Effector memory CD4-positive, alpha-beta T cell (primary cell): ENCODE data around the gene CEP70.
"Not testable (repeated sequence)": the region's sequence is repeated elsewhere in the genome, so short reads cannot be mapped to it uniquely, and the experiment has no call there.

Experiments
- DNase-seq, 3 donors: peaks; one replicate each; pipeline ENCODE4 v3.0.0-alpha.2; 2020
- H3K27ac ChIP-seq: 2 replicates; pipeline ENCODE4 v1.7.0; 2013; ENCODE audit warnings: mild to moderate bottlenecking, low read length, moderate library complexity; ENCODE audit not compliant: insufficient read depth, poor library complexity, severe bottlenecking
- H3K27me3 ChIP-seq: replicated peaks from 2 replicates; pipeline ENCODE4 v1.7.0; 2013; ENCODE audit warnings: mild to moderate bottlenecking, low read length; ENCODE audit not compliant: insufficient read depth, control insufficient read depth, poor library complexity, severe bottlenecking
- H3K36me3 ChIP-seq: 2 replicates; pipeline ENCODE4 v1.7.0; 2013; ENCODE audit warnings: mild to moderate bottlenecking, low read length, moderate library complexity; ENCODE audit not compliant: control insufficient read depth, insufficient read depth
- H3K4me1 ChIP-seq: 2 replicates; pipeline ENCODE4 v1.7.0; 2013; ENCODE audit warnings: low read length, mild to moderate bottlenecking; ENCODE audit not compliant: control insufficient read depth, insufficient read depth, poor library complexity, severe bottlenecking
- H3K4me3 ChIP-seq: 2 replicates; pipeline ENCODE4 v1.7.0; 2013; ENCODE audit warnings: low read length, low read depth, mild to moderate bottlenecking; ENCODE audit not compliant: insufficient read depth, poor library complexity, severe bottlenecking
- H3K9me3 ChIP-seq: 2 replicates; pipeline ENCODE4 v1.7.0; 2013; ENCODE audit warnings: mild to moderate bottlenecking, low read length, moderate library complexity; ENCODE audit not compliant: control insufficient read depth

Gene CEP70

GRCh38 chr3:138521445-138521844 is 72.6 kb downstream of the CEP70 start:
- not testable (repeated sequence) for H3K27me3 ChIP-seq, H3K27ac ChIP-seq, DNase-seq, H3K4me1 ChIP-seq, H3K9me3 ChIP-seq, H3K4me3 ChIP-seq, H3K36me3 ChIP-seq

DNA sequence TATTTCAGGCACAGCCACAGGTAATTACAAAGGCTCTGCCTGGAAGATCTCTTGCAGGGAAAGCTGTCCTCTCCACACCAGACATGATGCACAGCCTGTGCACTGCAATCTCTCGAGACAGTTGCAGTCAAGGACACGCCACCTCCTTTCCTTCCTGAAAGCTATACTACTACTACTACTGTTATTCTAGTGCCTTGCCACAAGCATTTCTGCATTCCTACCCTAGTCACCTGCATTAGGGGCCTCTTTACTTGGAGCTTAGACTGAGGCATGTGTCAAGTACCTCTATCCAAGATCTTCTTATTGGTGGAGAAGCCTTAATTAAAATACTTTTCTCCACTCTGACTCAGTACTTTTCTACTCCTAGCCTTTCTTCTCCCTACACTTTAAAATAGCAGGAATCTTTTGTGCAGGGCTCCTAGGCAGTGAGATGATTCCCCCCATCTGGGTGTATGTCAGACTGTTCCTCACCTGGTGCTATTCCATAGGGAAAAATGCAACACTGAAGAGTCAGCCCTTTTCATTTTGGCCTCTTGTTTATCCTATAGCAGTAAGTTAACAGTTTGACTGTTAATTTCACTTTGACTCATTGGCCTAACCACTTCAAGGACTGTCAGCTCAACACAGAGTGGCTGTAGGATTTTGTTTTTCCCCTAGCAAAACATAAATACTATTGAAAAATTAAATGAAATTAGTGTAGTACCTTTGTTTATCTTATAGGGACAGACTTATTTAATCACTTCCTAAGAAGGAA is 80.8 kb downstream of the CEP70 start:
- Histone ChIP-seq H3K4me1 (no peaks in the 10 kb centered on the region), H3K27me3 (no peaks in the 10 kb centered on the region)
- no peak for DNase-seq

DNA sequence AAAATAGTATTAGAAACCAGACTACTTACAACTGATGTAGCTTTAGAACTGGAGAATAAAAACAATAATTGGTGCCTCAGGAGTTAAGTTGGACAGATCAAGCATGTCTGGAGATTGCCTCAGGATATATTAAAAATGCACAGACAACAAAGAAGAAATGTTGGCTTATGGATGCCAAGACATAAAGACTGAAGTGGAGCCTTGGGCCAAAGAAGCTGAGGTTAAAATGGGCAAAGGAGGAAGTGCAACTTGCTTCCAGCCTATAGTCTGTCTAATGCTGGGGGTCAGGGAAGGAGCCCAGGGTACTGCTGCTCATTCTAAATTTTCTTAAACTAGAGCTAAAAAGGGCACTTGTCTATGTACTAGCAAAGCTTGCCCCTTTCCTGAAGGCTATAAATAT is 82.1 kb downstream of the CEP70 start:
- Histone ChIP-seq H3K4me3 (no peak overlapping the region), H3K9me3 (no peaks in the 10 kb centered on the region), H3K36me3 (no peaks in the 10 kb centered on the region), H3K4me1 (no peaks in the 10 kb centered on the region), H3K27ac (no peak overlapping the region), H3K27me3 (no peaks in the 10 kb centered on the region)
- DNase-seq: no peak

More for the DNA sequence above, 80.8 kb downstream of the CEP70 start:
- Histone ChIP-seq H3K27ac (no peak overlapping the region), H3K4me3 (no peak overlapping the region), H3K36me3 (no peaks in the 10 kb centered on the region), H3K9me3 (no peaks in the 10 kb centered on the region)

DNA sequence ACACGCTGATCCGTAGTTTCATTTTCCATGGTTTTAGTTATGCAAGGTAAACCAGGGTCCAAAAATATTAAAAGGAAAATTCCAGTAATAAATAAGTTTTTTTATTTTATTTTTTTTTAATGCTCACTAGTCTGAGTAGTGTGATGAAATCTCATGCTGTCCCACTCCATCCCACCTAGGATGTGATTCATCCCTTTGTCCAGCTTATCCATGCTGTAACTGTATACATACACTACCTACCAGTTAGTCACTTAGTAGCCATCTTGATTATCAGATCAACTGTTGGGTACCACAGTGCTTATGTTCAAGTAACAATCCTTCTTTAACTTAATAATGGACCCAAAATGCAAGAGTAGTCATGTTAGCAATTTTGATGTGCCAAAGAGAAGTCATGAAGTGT is 84.5 kb downstream of the CEP70 start:
- no peak for DNase-seq
- H3K4me1 ChIP-seq: no peaks in the 10 kb centered on the region
- H3K27me3 ChIP-seq: no peaks in the 10 kb centered on the region

DNA sequence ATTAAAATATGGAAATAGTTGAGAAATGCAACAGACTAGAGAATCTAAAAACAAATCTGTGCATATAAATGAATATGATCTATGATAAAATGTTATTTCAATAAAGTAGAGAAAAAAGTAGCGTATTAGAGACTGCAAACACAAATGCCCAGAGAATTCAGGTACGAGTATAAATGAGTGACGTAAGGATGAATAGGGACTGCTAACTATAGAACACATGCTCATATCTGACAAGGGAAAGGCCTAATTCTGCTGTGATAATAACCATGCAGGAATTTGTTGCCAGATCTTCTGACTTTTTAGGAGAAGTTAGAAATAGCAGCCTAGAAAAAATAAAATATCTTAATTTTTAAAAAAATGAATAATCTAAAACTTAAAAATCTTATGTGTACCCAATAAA is 86.5 kb downstream of the CEP70 start:
- Histone ChIP-seq H3K9me3 (no peaks in the 10 kb centered on the region), H3K36me3 (no peaks in the 10 kb centered on the region), H3K27ac (no peak overlapping the region), H3K4me3 (no peak overlapping the region), H3K4me1 (no peaks in the 10 kb centered on the region), H3K27me3 (no peaks in the 10 kb centered on the region)
- no peak for DNase-seq

More for the DNA sequence above, 84.5 kb downstream of the CEP70 start:
- Histone ChIP-seq H3K9me3 (no peaks in the 10 kb centered on the region), H3K27ac (no peak overlapping the region), H3K36me3 (no peaks in the 10 kb centered on the region), H3K4me3 (no peak overlapping the region)

- no peak for DNase-seq
- no peaks in the 10 kb centered on the region for H3K9me3 ChIP-seq
- no peaks in the 10 kb centered on the region for H3K4me1 ChIP-seq
- H3K27ac ChIP-seq: no peak overlapping the region
- H3K36me3 ChIP-seq: no peaks in the 10 kb centered on the region
- H3K4me3 ChIP-seq: no peak overlapping the region
- no peaks in the 10 kb centered on the region for H3K27me3 ChIP-seq
Measured at GRCh38 chr3:138498991-138499390, 95.1 kb downstream of the CEP70 start.

- H3K36me3 ChIP-seq: no peaks in the 10 kb centered on the region
- H3K27ac ChIP-seq: no peak overlapping the region
- H3K27me3 ChIP-seq: no peaks in the 10 kb centered on the region
- H3K4me3 ChIP-seq: no peak overlapping the region
- H3K9me3 ChIP-seq: no peaks in the 10 kb centered on the region
- DNase-seq: no peak
- H3K4me1 ChIP-seq: no peaks in the 10 kb centered on the region
Measured at GRCh38 chr3:138497851-138498250, 96.2 kb downstream of the CEP70 start.

DNA sequence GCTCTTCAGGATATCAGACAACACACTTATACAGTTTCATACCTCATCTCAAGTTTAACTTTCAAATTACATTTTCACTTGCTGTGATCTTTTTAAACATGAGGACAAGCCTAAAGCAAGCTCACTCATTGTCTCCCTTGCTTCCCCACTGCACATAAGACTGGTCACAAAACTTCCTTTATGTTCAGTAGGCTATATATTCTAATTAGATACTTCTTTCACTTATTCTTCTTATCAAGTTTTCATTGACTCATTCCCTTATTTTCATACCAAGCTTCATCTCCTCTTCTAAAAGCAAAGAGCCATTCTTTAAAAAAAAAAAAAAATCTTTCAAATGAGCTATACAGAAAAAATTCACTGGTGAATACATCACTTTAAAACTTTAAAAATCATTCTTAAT is 97.0 kb downstream of the CEP70 start:
- Histone ChIP-seq H3K27me3 (no peaks in the 10 kb centered on the region), H3K4me3 (no peak overlapping the region), H3K4me1 (no peaks in the 10 kb centered on the region), H3K9me3 (no peaks in the 10 kb centered on the region), H3K36me3 (no peaks in the 10 kb centered on the region), H3K27ac (no peak overlapping the region)
- DNase-seq: no peak

DNA sequence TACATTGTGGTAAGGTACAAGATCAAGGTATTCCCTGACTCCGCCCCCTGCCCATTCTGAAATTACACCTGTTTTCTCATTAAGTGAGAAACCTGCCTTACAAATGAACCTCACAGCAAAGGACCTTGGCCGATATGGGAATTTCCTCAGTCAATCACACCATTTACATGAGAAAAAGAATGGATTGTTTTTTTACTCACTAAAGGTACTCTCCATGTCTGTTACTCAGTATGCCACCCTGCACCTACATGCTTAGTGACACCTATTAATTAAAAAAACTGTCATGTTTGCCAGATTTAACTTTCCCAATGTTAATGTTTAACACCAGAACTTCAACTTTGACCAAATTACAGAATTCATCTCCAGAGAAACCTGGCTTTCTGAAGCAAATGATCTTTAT is 97.6 kb downstream of the CEP70 start:
- no peak overlapping the region for H3K4me3 ChIP-seq
- H3K27me3 ChIP-seq: no peaks in the 10 kb centered on the region
- DNase-seq: no peak
- H3K4me1 ChIP-seq: no peaks in the 10 kb centered on the region
- H3K27ac ChIP-seq: no peak overlapping the region
- H3K36me3 ChIP-seq: no peaks in the 10 kb centered on the region
- H3K9me3 ChIP-seq: no peaks in the 10 kb centered on the region

GRCh38 chr3:138495638-138496037 is 98.4 kb downstream of the CEP70 start:
- H3K36me3 ChIP-seq, H3K4me3 ChIP-seq, H3K27me3 ChIP-seq, H3K4me1 ChIP-seq, H3K27ac ChIP-seq, H3K9me3 ChIP-seq, DNase-seq: not testable (repeated sequence)
